Smooth muscle cell (in vitro differentiated cells): ENCODE measurements around the gene CDR2. TPM values are rescaled to one million over a fixed set of nuclear protein-coding genes. Genes with fewer than 3 reads are reported as not detected.

Source experiments
- DNase-seq: peaks from one replicate; lab custom pipeline; 2025; ENCODE audit not compliant: unreplicated experiment; lab: John Stamatoyannopoulos, UW
- H2AFZ ChIP-seq: fragments of 200-600 bp; sonication (generic); 2 replicates; pipeline ENCODE4 v1.6.0; 2016; ENCODE audit warnings: antibody characterized with exemption, low read depth, mild to moderate bottlenecking
- H3F3A ChIP-seq: fragments of 200-600 bp; sonication (generic); 2 replicates; pipeline ENCODE4 v1.6.0; 2017; ENCODE audit warnings: antibody characterized with exemption, low read depth
- H3K27ac ChIP-seq: fragments of 200-600 bp; sonication (generic); 2 replicates; pipeline ENCODE4 v1.5.1; 2016; ENCODE audit warnings: low read depth, mild to moderate bottlenecking
- H3K27me3 ChIP-seq: fragments of 200-600 bp; sonication (generic); 2 replicates; pipeline ENCODE4 v1.6.1; 2016; ENCODE audit warnings: low read depth, mild to moderate bottlenecking
- H3K36me3 ChIP-seq: fragments of 200-600 bp; sonication (generic); 2 replicates; pipeline ENCODE4 v1.5.1; 2016; ENCODE audit warnings: low read depth
- H3K4me1 ChIP-seq: fragments of 200-600 bp; sonication (generic); 2 replicates; pipeline ENCODE4 v1.5.1; 2016; ENCODE audit warnings: low read depth
- H3K4me2 ChIP-seq: fragments of 200-600 bp; sonication (generic); 2 replicates; pipeline ENCODE4 v1.6.0; 2016; ENCODE audit warnings: mild to moderate bottlenecking
- H3K4me3 ChIP-seq: fragments of 200-600 bp; sonication (generic); 2 replicates; pipeline ENCODE4 v1.5.1; 2016; ENCODE audit warnings: mild to moderate bottlenecking
- H3K79me2 ChIP-seq: fragments of 200-600 bp; sonication (generic); 2 replicates; pipeline ENCODE4 v1.6.0; 2016; ENCODE audit warnings: low read depth, mild to moderate bottlenecking
- H3K9ac ChIP-seq: fragments of 200-600 bp; sonication (generic); 2 replicates; pipeline ENCODE4 v1.6.0; 2016; ENCODE audit warnings: low read depth
- H3K9me3 ChIP-seq: fragments of 200-600 bp; sonication (generic); replicated peaks from 2 replicates; pipeline ENCODE4 v1.5.1; 2016; ENCODE audit warnings: low read depth
- H4K20me1 ChIP-seq: fragments of 200-600 bp; sonication (generic); 2 replicates; pipeline ENCODE4 v1.6.0; 2016; ENCODE audit warnings: low read depth
- WGBS: methylation state at CpG from one replicate; pipeline ENCODE4 v1.1.7; 2016; ENCODE audit warnings: low lambda C conversion rate; 5-methylcytosine and 5-hydroxymethylcytosine counted together
- polyA plus RNA-seq: library from polyadenylated mRNA; unstranded; fragments of >200 nt; fragmentation: Nextera tagmentation; extraction: Ambion mirVana; gene quantifications from 2 replicates; pipeline ENCODE4 v1.2.1, GENCODE V29; 2016
- total RNA-seq: library from RNA; depleted of rRNA; stranded (reverse); fragments of >200 nt; gene quantifications from 2 replicates; pipeline ENCODE4 v1.2.3, GENCODE V29; 2014
- TF ChIP-seq, protein P1 (sequence below): fragments of 200-600 bp; sonication (generic); IDR thresholded peaks from 2 replicates; pipeline ENCODE4 v1.5.1; 2017; ENCODE audit warnings: borderline replicate concordance, mild to moderate bottlenecking, antibody characterized with exemption; ENCODE audit not compliant: insufficient read depth, poor library complexity, severe bottlenecking

Gene CDR2
- total and polyA plus RNA-seq, 2 experiments from 2014 or later: 47.4 to 67.3 TPM

DNA sequence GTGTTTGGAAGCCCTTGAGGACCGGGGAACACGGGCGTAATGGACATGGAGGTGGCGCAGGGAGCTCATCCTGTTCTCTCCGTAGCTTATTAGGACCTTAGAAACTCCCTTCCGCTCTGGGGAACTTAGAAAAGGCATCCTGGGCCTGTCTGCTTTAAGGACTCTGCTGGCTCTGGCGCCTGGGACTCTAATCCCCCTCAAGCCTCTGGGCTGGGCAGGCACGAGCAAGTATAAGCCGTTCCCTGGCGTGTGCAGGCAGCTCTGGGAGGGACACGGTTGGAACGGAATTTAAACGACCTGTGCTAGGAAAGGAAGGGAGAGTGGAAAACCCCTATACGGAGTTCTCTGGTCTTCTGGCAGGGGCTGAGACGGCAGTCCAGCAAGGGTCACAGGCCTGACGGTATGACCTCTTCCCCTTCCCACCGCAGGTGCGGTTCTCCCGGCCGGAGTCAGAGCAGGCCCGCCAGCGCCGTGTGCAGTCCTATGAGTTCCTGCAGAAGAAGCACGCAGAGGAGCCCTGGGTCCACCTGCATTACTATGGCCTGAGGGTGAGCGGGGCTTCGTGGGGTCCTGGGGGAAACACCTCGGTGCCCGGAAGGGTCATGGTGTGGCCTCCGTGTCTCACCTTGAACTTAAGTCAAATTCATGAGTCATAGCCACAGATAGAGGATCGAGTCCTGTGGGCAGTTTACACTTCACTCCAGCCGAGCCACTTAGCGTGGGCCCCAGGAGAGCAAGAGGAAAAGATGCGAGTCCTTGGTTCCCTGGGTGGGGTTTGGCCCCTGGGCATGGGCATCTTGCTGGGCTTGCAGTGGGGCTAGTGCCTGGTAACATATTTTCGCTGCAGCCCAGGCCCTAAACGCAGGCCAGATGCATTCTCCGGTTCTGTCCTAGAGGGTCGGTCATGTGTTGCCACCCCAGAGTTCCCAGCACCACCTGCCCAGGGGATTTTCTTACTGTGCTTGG lies 59.5 kb downstream of the CDR2 start:
- TF ChIP-seq, protein P1, sequence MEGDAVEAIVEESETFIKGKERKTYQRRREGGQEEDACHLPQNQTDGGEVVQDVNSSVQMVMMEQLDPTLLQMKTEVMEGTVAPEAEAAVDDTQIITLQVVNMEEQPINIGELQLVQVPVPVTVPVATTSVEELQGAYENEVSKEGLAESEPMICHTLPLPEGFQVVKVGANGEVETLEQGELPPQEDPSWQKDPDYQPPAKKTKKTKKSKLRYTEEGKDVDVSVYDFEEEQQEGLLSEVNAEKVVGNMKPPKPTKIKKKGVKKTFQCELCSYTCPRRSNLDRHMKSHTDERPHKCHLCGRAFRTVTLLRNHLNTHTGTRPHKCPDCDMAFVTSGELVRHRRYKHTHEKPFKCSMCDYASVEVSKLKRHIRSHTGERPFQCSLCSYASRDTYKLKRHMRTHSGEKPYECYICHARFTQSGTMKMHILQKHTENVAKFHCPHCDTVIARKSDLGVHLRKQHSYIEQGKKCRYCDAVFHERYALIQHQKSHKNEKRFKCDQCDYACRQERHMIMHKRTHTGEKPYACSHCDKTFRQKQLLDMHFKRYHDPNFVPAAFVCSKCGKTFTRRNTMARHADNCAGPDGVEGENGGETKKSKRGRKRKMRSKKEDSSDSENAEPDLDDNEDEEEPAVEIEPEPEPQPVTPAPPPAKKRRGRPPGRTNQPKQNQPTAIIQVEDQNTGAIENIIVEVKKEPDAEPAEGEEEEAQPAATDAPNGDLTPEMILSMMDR: no peak
- H3K4me3 ChIP-seq: no peak overlapping the region
- H3K79me2 ChIP-seq: no peaks in the 10 kb centered on the region
- H3F3A ChIP-seq: no peaks in the 10 kb centered on the region
- DNase-seq: no peak
- H3K9ac ChIP-seq: no peak overlapping the region
- H3K36me3 ChIP-seq: no peaks in the 10 kb centered on the region
- H4K20me1 ChIP-seq: no peaks in the 10 kb centered on the region
- H2AFZ ChIP-seq: no peak overlapping the region
- no peak overlapping the region for H3K27ac ChIP-seq
- no peaks in the 10 kb centered on the region for H3K4me1 ChIP-seq
- H3K9me3 ChIP-seq: no peaks in the 10 kb centered on the region
- no peak overlapping the region for H3K4me2 ChIP-seq
- 80% methylated on average over 37 of the region's 37 CpGs for WGBS
- no peaks in the 10 kb centered on the region for H3K27me3 ChIP-seq

DNA sequence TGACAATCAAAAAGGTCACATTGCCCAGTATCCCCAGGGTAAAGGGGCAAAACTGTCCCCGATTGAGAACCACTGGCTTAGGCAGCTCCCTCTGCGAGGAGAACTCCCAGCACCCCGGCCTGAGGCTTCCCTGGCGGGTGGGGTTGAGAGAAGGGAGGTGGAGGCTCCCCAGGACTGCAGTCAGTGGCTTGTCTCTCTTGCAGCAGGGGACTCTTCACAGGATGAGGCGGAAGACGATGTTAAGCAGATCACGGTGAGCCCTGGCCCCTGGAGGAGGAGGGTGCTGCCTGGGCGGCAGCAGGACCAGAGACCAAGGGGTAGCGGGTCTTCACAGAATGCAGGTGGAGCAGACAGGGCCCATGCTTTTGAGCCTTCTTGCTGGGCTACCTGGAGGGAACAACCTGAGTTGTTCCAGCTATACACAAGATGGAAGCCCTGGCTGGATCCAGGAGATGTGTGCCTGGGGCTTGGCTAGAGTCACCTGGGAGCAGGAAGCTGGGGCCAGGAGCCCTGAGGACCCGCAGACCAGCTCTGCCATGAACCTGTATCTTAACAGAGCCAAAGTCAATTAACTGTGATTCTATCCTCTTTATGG lies 60.4 kb downstream of the CDR2 start:
- Histone ChIP-seq H3K4me1 (no peaks in the 10 kb centered on the region), H2AFZ (no peak overlapping the region), H3F3A (no peaks in the 10 kb centered on the region), H3K79me2 (no peaks in the 10 kb centered on the region), H4K20me1 (no peaks in the 10 kb centered on the region), H3K4me3 (no peak overlapping the region), H3K27me3 (no peaks in the 10 kb centered on the region), H3K9me3 (no peaks in the 10 kb centered on the region), H3K9ac (no peak overlapping the region), H3K36me3 (no peaks in the 10 kb centered on the region), H3K27ac (no peak overlapping the region), H3K4me2 (no peak overlapping the region)
- DNase-seq: no peak
- TF ChIP-seq, protein P1: no peak
- WGBS: 95% methylated on average over 10 of the region's 10 CpGs

DNA sequence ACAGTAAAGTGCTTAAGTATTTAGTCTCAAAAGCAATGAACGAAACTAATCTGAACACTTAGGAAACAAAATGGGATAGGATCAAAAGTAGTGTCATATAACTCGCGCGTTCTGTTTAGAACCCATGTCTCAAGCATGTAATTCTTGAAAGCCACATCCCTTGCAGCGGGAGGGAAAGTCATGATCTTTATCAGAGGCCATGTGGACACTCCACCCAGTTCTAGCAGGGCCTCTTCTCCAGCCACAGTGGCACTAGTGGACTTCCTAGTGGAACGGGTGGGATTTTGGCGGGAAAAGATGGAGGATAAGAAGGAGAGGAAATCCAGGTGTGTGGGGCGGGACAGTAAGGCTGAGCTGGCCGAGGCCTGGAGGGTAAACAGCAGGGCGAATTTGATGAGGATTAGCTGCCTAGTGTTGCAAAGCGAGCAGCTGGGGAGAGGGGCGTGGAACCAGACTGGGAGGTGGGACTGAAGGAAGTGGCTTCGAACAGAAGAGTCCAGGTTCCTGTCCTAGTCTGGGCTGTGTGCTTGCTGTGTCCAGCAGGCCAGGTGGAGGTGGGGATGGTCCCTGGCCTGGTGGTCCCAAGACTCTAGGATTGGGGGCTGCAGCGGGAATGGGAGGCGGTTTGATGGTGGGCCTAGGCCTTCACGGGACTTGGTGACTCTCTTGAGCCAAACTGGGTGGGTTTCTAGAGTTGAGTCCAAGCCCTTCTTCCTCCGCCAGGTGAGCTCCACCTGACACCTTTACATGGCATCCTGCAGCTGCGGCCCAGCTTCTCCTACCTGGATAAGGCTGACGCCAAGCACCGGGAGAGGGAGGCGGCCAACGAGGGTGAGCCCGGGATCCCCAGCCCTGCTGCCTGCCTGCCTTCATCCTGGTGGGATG lies 61.3 kb downstream of the CDR2 start:
- 93% methylated on average over 23 of the region's 23 CpGs for WGBS
- Histone ChIP-seq H3K27ac (no peak overlapping the region), H3K79me2 (no peaks in the 10 kb centered on the region), H3K27me3 (no peaks in the 10 kb centered on the region), H3K36me3 (no peaks in the 10 kb centered on the region), H3K4me3 (no peak overlapping the region), H3F3A (no peaks in the 10 kb centered on the region), H2AFZ (no peak overlapping the region), H3K4me1 (no peaks in the 10 kb centered on the region), H4K20me1 (no peaks in the 10 kb centered on the region), H3K9ac (no peak overlapping the region), H3K9me3 (no peaks in the 10 kb centered on the region), H3K4me2 (no peak overlapping the region)
- TF ChIP-seq, protein P1: no peak
- DNase-seq: no peak
